ENCODE results near the gene PRKD2. TPM values are rescaled to one million over a fixed set of nuclear protein-coding genes. Genes with fewer than 3 reads are reported as not detected.

The PRKD2 gene
- total and polyA plus RNA-seq, 2 of the 8 experiments (the other 6 are each of a cell fraction or from before 2014, with no cell fraction given) = 24.4 to 63.8 TPM

DNA sequence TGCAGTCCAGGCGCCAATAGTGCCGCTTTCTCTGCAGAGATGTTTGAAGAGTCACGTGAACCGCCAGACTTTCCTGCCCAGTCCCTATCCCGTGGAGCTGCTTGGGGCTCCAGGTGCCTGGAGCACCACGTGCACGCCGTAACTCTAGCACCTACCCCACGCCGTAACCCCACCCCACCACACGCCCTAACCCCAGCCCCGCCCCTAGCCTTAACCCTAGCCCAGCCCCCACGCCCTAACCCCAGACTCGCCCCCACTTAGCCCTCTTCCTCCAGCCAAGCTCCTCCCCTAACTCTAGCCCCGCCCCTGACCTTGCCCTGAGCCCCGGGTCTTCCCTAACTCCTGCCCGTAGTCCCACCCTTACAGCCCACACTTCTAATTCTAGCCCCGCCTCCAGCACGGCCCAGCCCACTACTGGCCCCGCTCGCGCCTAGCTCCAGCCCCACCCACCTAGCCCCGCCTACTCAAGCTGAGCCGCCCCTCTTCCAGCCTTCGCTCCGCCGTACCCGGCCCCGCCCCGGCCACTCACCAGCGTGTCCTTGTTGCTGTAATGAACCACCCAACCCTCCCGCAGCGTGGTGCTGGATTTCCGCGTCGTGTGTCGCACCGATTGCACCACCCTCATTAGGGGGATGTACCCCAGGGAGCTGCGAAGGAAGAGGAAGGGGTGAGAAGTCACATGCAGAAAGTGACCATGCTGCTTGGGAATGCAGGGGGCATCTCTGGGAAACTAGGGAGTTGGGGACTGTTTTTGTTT, 19.5 kb downstream of the PRKD2 start (continued):
- no peak for TF ChIP-seq EZH2 (IDR thresholded peaks at IDR 0.05; ENCODE audit: low read depth, low read length, severe bottlenecking)
- 0 out of 2 replicates have a peak, but pooled peaks have one; percentile 42 for TF ChIP-seq CEBPB (IDR thresholded peaks at IDR 0.05; ENCODE audit: low read depth, low read length)
- TF ChIP-seq BRCA1 (IDR thresholded peaks at IDR 0.05; ENCODE audit: low read depth, low read length) = no peak
- TF ChIP-seq, protein P1, sequence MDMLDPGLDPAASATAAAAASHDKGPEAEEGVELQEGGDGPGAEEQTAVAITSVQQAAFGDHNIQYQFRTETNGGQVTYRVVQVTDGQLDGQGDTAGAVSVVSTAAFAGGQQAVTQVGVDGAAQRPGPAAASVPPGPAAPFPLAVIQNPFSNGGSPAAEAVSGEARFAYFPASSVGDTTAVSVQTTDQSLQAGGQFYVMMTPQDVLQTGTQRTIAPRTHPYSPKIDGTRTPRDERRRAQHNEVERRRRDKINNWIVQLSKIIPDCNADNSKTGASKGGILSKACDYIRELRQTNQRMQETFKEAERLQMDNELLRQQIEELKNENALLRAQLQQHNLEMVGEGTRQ (IDR thresholded peaks at IDR 0.05; ENCODE audit: low read length) = peak; percentile 67
- no peak for TF ChIP-seq POLR2AphosphoS5 (IDR thresholded peaks at IDR 0.05; ENCODE audit: low read depth, low read length)
- TF ChIP-seq EP300 (IDR thresholded peaks at IDR 0.05; ENCODE audit: borderline replicate concordance in 1 of 2, low read depth in 2 of 2, low read length in 2 of 2) = no peak
- TF ChIP-seq SP4 (IDR thresholded peaks at IDR 0.05; ENCODE audit: low read length) = no peak
- no peak for TF ChIP-seq HDAC6 (IDR thresholded peaks at IDR 0.05; ENCODE audit: low read depth, low read length)
- 0 out of 2 replicates have a peak, but pooled peaks have one; percentile 20 for TF ChIP-seq TEAD4 (IDR thresholded peaks at IDR 0.05; ENCODE audit: low read depth, low read length)
- TF ChIP-seq RNF2 (IDR thresholded peaks at IDR 0.05; ENCODE audit: borderline replicate concordance, low read depth, low read length, missing control alignments, poor library complexity, severe bottlenecking) = no peak
- no peak for TF ChIP-seq ZNF274 (IDR thresholded peaks at IDR 0.05; ENCODE audit: borderline replicate concordance, extremely low read depth, low read length)
- no peak for TF ChIP-seq SAP30 (IDR thresholded peaks at IDR 0.05; ENCODE audit: insufficient read depth, insufficient replicate concordance, low read length)
- TF ChIP-seq TBP (IDR thresholded peaks at IDR 0.05; ENCODE audit: low read depth, low read length) = no peak
- TF ChIP-seq PHF8 (conservative IDR thresholded peaks at IDR 0.05; ENCODE audit: low read depth, low read length) = no peak
- TF ChIP-seq GTF2F1 (IDR thresholded peaks at IDR 0.05; ENCODE audit: borderline replicate concordance, low read depth, low read length) = no peak
- TF ChIP-seq JUN (IDR thresholded peaks at IDR 0.05; ENCODE audit: low read depth, low read length) = no peak
- 0 out of 2 replicates have a peak, but pooled peaks have one; percentile 38 for TF ChIP-seq RBBP5 (IDR thresholded peaks at IDR 0.05; ENCODE audit: borderline replicate concordance, low read depth, low read length)
- peak; percentile 65 for TF ChIP-seq MAX (IDR thresholded peaks at IDR 0.05)
- TF ChIP-seq KDM1A (IDR thresholded peaks at IDR 0.05; ENCODE audit: borderline replicate concordance, low read length) = no peak
- TF ChIP-seq TAF7 (optimal IDR thresholded peaks at IDR 0.05; ENCODE audit: borderline replicate concordance, low read depth, low read length) = no peak
- TF ChIP-seq EGR1 (IDR thresholded peaks at IDR 0.05; ENCODE audit: borderline replicate concordance, low read depth, low read length) = no peak
- no peak for TF ChIP-seq POU5F1 (IDR thresholded peaks at IDR 0.05; ENCODE audit: low read depth, low read length)

All from H1 (cell line).